Activated naive CD4-positive, alpha-beta T cell treated with Interleukin-2 at 50 U/mL for 16 hours (primary cell): ENCODE measurements around the gene ACIN1.
A peak's percentile ranks its signal among the peaks of the same experiment; 100 is the strongest.

Experiments used
- DNase-seq: peaks from one replicate; pipeline ENCODE4 v3.0.0-alpha.2; 2020

ACIN1 gene

DNA sequence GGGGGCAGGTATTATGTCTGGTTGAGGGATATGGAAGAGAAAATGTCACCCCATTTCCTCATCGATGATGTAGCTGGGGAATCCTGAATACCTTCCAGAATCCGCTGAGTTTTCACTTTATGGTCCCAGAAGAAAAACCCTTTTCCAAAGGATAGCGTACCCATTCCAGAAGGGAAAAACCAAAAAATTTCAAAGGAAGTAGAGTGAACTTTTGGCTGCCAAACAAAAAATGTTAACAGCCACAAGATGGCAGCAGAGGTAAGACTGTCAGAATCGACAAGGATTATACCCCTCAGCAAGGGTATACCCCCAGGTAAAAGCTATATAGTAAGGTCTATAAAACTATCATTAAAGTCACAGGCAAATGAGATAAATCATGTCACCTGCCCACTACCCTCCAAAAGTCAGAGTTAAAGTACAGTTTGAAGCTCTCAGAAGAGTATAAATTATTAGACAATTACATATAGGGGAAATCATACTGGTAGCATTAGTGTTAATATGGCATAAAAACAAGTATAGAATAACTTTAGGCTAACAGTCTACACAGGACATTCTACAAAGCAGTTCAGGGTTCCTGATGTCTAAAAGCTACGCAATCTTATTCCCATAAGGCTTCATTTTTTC is 18.0 kb downstream of the ACIN1 start:
- peak; percentile 19 for DNase-seq

- no peak for DNase-seq
These were observed 20.0 kb downstream of the ACIN1 start for GRCh38 chr14:23074906-23075305.

GRCh38 chr14:23071921-23072539 is 22.9 kb downstream of the ACIN1 start:
- DNase-seq, result no peak

DNA sequence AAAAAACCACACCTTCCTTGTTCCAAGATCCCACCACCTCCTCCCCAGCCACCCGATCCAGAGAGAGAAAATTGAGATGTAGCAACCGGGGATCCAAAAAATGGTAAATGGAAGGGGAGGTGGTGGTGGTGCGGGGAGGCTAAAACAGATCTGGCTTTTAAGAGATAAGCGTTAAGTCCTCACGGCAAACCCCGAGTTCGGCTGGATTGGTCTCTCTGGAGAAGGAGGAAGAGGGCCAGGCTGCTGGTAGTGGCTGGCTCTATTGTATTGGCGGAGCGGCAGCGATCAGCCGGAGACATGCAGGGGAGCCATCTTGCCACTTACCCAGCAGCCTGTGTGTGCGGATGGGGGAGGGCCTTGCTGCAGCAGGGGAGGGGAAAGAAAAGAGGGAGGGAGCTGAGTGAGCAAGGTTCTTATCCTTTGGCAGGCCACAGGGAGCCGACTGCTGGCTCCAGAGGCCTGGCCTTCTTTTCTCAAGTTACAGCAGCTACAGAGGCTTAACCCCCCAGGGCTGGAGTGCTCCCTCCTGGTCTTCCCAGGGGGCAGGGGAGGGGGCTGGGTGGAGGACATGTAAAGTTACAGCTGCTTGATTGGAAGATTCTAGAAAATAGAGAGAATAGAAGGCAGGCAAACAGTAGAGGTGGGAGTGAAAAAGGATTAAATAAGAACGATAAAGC is 23.6 kb downstream of the ACIN1 start:
- DNase-seq, result peak; percentile 82

- no peak for DNase-seq
These were observed 24.4 kb downstream of the ACIN1 start for GRCh38 chr14:23070262-23071129.

DNA sequence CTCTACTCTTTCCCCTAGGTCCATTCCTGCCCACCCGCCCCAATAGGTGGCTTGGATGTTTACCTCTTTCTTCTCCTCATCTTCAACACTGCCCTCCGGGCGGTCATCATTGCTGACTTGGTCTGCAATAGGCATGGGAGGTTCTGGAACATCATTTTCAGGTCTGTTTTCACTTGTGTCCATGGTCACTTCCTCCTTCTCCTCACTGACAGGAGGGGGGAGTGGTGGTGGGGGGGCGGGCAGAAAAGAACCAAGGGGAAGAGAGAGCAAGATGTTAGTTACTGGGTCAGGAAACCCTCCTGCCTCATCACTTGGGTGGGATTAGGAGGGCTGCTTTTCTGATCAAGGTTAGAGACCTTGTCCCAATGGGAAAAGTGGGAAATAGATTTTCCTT is 25.5 kb downstream of the ACIN1 start:
- no peak for DNase-seq

GRCh38 chr14:23068789-23069412 is 26.0 kb downstream of the ACIN1 start:
- peak; percentile 74 for DNase-seq

- DNase-seq, result no peak
These were observed 26.8 kb downstream of the ACIN1 start for GRCh38 chr14:23067847-23068788.

GRCh38 chr14:23066855-23067744 is 27.8 kb downstream of the ACIN1 start:
- DNase-seq, result no peak

GRCh38 chr14:23066368-23066767 is 28.6 kb downstream of the ACIN1 start:
- no peak for DNase-seq

- no peak for DNase-seq
These were observed 31.3 kb downstream of the ACIN1 start for GRCh38 chr14:23063601-23064000.

DNA sequence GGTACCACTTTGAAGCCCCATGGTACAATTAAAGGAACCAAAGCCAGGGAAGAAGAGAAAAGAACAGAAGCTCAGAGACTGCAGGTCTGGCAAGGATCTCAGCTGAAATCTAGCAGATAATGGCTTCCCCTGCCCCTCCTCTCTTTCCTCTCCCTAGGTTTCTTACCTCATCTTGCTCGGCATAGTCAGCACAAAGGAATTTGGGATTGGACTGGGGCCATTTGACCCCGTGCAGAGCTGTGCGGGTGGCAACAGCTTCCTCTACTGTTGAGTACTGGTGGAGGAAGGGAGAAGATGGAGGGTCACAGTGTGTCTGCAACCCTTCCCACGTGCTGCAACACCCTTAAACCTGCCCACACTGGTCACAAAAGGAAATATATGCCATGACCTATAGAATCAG is 32.9 kb downstream of the ACIN1 start:
- DNase-seq, result no peak

GRCh38 chr14:23060536-23061260 is 34.2 kb downstream of the ACIN1 start:
- no peak for DNase-seq

DNA sequence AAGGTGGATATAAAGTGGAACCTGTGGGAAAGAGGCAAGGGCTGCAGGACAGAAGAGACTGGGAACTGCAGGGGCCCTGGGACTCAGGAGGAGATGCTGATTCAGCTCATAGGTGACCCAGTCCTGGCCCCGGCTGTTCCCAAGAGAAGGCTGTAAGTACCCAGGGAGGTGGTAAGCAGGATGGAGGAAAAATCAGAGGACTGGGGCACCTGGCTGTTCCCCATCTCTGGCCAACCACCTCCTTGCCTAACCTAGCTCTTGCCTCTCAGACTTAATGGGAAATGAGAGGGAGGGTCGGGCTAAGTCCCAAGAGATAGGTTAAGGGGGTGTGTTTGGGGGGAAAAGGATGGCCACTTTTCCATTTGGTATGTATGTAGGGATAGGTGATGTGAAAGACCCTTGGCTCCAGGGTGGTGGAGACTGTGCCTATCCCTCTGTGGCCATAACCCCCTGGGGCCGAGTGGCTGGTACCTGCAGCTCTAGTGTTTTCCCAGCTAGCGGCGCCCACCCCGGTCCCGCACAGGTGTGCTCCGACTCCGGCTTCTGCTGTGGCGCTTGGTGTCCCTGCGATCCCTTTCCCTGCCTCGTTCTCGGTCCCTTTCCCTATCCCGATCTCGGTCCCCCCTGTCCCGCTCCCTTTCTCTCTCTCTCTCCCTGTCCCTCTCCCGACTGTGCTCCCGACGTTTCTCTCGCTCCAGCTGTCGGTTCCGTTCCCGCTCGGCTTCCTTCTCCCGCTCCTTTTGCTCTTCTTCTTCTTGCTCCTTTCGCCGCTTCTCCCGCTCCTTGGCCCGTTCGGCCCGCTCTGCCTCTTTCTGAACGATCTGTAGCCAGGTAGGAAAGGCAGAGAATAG is 36.1 kb downstream of the ACIN1 start:
- no peak for DNase-seq

DNA sequence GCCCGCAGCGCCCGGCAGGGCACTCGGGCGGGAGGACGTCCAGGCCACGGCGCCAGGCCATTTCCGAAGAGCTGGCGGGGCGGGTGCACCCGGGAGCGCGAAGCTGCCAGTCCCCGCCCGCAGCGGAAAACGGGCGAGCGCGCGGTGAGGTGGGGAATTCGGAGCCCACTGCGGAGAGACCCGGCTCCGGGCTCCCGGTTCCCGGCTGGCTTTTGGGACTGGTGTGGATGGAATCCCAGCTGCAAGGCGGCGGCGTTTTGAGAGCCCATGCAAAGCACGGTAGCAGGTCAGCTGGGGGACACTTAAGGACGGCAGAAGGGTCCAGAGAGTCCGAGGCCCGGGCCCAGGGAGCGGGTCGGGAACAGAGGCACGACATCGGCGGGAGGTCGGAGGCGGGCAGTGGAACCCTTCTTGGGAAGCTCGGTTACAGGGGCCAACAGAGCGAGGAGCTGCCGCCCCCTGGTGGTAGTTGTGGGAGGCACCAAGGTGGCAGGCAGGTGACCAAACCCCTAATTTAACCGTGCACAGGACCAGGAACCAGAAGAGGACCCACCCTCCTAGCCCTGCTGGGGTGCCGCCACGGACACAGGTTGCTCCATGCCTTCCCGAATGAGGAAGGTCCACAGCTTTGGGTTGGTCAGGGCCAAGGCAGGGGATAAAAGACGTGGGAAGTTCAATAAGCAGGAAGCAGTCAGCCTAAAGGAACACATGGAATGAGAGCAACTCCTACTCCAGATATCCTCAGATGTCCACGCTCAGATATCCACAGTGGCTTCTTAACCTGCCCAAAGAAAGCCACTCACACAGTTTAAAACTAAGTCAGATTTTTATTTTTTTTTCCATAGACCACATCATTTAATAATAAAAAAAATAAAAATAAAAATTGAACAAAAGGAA is 36.9 kb downstream of the ACIN1 start:
- DNase-seq, result peak; percentile 87

DNA sequence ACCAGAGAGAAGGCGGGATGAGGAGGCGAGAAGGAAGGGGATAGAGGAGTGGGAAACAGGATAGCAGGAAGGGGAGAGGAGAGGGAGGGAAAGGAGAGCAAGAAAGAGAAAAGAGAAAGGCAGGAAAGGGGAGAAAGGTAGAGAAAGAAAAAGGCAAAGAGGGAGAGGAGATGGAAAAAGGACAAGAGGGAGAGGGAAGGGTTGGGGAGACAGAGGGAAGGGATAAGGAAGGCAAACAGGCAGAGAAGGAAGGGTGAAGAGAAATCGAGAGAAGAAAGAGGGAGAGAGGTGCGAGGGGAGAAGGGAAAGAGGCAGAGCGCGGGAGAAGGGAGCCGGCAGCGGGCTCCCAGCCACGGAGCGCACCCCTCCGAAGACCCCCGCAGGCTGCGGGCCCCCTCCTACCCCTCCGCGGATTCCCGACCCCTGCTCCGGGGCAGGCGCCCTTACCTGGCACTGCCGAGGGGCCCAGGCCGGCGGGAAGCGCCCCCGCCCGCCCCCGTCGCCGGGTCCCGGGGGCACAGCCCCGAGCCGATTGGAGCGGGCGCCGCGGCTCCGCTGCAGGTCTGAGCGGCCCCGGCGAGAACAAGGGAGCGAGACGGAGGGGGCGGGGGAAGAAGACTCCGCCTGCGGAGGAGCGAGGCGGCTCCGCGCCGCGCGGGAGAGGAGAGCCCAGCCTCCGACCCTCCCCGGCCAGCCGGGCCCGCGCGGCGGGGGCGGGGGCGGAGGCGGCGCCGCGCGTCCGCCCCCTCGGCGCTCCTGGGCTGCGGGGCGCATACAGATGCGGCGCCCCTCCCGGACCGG is 37.8 kb downstream of the ACIN1 start, which contains the start of gene CDH24:
CDH24 (minus strand) TSS at position 565 of the 801 bp plus-strand sequence. CDS start 1,787 bp downstream, outside the sequence.
- DNase-seq, result peak; percentile 75
